ENCODE results near the gene GOLM1. TPM values are rescaled to one million over a fixed set of nuclear protein-coding genes. Genes with fewer than 3 reads are reported as not detected.

Gene GOLM1
- total and polyA plus RNA-seq, 4 donors: 21.7 to 55.2 (median 35.7) TPM

DNA sequence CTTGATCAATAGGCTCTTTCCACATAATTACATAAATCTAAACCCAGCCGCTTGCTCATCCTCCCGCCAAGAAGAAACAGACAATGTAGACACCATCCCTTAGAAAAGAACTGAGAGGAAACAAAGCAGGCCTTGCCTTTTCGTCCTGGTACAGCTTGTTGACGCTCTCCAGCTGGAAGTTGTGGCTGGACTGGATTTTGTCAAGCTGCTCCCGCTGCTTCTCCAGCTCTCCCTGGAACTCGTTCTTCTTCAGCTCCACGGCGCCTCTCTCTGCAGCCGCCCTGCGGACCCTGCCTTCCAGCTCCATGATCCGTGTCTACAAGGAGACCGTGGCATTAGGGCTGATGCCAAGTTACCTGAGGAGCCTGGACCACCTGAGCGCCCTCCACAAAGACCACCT lies 22.1 kb downstream of the GOLM1 start:
- H3K36me3 ChIP-seq (ENCODE audit: control insufficient read depth in 4 of 4, insufficient read depth in 4 of 4, low read length in 4 of 4): peaks cover 1 to 6% (median 3%) of the 10 kb centered on the region in 4 donors
- peaks cover 0 to 5% (median 0%) of the 10 kb centered on the region in 5 donors for H3K4me1 ChIP-seq (ENCODE audit: control insufficient read depth in 5 of 5, insufficient read depth in 5 of 5, low read length in 5 of 5)
- ATAC-seq (ENCODE audit: insufficient read depth, low FRiP score) (no peak), DNase-seq (peak; percentile 40 to 83 (median 40))
- peaks cover 0 to 2% (median 0%) of the 10 kb centered on the region in 4 donors for H3K9me3 ChIP-seq (ENCODE audit: control insufficient read depth in 4 of 4, insufficient read depth in 3 of 4, low read length in 3 of 4)
- 86 to 89% methylated on average over 13 of the region's 13 CpGs for WGBS, 2 donors
- TF ChIP-seq, protein P1, sequence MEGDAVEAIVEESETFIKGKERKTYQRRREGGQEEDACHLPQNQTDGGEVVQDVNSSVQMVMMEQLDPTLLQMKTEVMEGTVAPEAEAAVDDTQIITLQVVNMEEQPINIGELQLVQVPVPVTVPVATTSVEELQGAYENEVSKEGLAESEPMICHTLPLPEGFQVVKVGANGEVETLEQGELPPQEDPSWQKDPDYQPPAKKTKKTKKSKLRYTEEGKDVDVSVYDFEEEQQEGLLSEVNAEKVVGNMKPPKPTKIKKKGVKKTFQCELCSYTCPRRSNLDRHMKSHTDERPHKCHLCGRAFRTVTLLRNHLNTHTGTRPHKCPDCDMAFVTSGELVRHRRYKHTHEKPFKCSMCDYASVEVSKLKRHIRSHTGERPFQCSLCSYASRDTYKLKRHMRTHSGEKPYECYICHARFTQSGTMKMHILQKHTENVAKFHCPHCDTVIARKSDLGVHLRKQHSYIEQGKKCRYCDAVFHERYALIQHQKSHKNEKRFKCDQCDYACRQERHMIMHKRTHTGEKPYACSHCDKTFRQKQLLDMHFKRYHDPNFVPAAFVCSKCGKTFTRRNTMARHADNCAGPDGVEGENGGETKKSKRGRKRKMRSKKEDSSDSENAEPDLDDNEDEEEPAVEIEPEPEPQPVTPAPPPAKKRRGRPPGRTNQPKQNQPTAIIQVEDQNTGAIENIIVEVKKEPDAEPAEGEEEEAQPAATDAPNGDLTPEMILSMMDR (IDR thresholded peaks at IDR 0.05; ENCODE audit: control extremely low read depth, extremely low read depth): no peak
- H3K27me3 ChIP-seq (ENCODE audit: control insufficient read depth in 3 of 3, insufficient read depth in 3 of 3, low read length in 2 of 3): no peaks in the 10 kb centered on the region
- H3K27ac ChIP-seq (ENCODE audit: low read depth in 1 of 2, low read length in 1 of 2): no peak overlapping the region
- H3K4me3 ChIP-seq: no peak overlapping the region
- H3K9ac ChIP-seq (ENCODE audit: insufficient read depth in 1 of 2, low read length in 2 of 2): no peak overlapping the region

DNA sequence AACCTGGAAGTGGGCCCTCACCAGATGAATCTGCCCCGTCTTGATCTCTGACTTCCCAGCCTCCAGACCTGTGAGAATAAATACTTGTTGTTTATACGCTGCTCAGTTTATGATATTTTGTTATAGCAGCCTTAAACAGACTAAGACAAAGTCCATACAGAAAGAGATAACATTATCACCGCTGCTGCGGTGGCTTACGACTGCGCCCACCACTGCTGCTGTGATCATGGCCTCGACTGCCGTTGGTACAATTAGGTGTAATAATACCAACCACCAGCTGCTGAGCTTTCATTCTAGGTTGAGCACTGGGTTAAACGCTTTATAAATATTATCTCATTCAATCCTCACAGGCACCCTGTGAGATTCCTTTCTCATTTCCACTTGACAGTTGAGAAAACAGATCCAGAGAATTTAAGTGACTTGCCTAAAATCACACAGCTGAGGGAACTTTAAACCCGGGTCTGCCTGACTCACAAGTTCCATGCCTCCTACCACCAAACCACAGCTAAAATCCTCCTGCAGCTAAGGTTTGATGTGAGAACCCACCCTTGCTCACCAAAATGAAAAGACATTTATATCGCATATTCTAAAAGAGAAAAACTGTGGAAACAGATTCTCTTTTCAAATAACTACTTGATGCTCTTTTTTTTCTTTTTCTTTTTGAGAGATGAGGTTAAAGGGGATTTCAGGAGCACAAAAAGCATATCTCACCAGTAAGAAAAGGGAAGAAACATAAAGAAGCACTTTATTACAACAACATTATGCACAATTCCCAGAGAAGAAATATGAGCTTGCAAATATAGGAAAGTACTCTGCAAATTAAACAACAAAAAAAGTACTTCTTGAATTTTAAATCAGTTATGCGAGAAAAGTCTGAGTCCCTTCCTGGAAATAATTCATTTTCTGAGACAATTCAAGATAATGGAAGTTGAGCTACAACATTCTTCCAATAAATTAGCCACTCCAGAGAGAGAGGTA lies 23.9 kb downstream of the GOLM1 start:
- Histone ChIP-seq H3K27me3 (ENCODE audit: control insufficient read depth in 3 of 3, insufficient read depth in 3 of 3, low read length in 2 of 3) (no peaks in the 10 kb centered on the region), H3K9ac (ENCODE audit: insufficient read depth in 1 of 2, low read length in 2 of 2) (no peak overlapping the region), H3K36me3 (ENCODE audit: control insufficient read depth in 4 of 4, insufficient read depth in 4 of 4, low read length in 4 of 4) (peaks cover 1 to 6% (median 3%) of the 10 kb centered on the region in 4 donors), H3K27ac (ENCODE audit: low read depth in 1 of 2, low read length in 1 of 2) (no peak overlapping the region), H3K4me1 (ENCODE audit: control insufficient read depth in 5 of 5, insufficient read depth in 5 of 5, low read length in 5 of 5) (peaks cover 0 to 5% (median 0%) of the 10 kb centered on the region in 5 donors), H3K9me3 (ENCODE audit: control insufficient read depth in 4 of 4, insufficient read depth in 3 of 4, low read length in 3 of 4) (peaks cover 0 to 2% (median 0%) of the 10 kb centered on the region in 4 donors), H3K4me3 (no peak overlapping the region)
- ATAC-seq (ENCODE audit: insufficient read depth, low FRiP score) (no peak), DNase-seq (no peak)
- WGBS, 2 donors: 91 to 95% methylated on average over 12 of the region's 12 CpGs
- TF ChIP-seq, protein P1 (IDR thresholded peaks at IDR 0.05; ENCODE audit: control extremely low read depth, extremely low read depth): no peak

DNA sequence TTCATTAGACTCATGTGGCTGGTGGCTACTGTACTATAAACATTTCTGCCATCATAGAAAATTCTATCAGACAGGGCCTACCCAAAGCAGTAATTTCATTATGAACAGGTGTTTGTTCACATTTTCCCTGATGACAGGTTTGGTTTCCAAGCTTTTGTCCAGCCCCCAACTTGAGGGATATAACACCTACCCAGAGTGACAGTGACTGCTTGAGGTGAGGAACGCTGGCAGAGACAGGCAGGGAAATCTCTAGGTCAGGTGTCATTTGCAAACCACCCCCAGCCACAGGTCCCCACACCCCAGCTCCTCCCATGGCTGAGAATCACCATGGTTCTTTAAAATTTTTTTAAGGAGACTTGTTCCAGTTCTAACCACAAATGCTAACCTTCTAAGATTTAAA lies 25.5 kb downstream of the GOLM1 start:
- Histone ChIP-seq H3K36me3 (ENCODE audit: control insufficient read depth in 4 of 4, insufficient read depth in 4 of 4, low read length in 4 of 4) (peaks cover 1 to 6% (median 3%) of the 10 kb centered on the region in 4 donors), H3K27me3 (ENCODE audit: control insufficient read depth in 3 of 3, insufficient read depth in 3 of 3, low read length in 2 of 3) (no peaks in the 10 kb centered on the region), H3K4me1 (ENCODE audit: control insufficient read depth in 5 of 5, insufficient read depth in 5 of 5, low read length in 5 of 5) (peaks cover 0 to 5% (median 0%) of the 10 kb centered on the region in 5 donors), H3K9ac (ENCODE audit: insufficient read depth in 1 of 2, low read length in 2 of 2) (no peak overlapping the region), H3K4me3 (no peak overlapping the region), H3K27ac (ENCODE audit: low read depth in 1 of 2, low read length in 1 of 2) (no peak overlapping the region), H3K9me3 (ENCODE audit: control insufficient read depth in 4 of 4, insufficient read depth in 3 of 4, low read length in 3 of 4) (peaks cover 0 to 2% (median 0%) of the 10 kb centered on the region in 4 donors)
- TF ChIP-seq, protein P1 (IDR thresholded peaks at IDR 0.05; ENCODE audit: control extremely low read depth, extremely low read depth): no peak
- ATAC-seq (ENCODE audit: insufficient read depth, low FRiP score): no peak
- no peak for DNase-seq
- 79 to 86% methylated on average over 1 of the region's 1 CpG for WGBS, 2 donors
